HEK293 (cell line): ENCODE measurements around the gene PTPRK.

Experiments
- CTCF ChIA-PET: fragments of 350-600 bp; formaldehyde crosslinking; extraction: SDS; loops from one replicate; lab custom pipeline; 2021; ENCODE audit warnings: antibody characterized with exemption; lab: Yijun Ruan, JAX
- POLR2A ChIA-PET: fragments of 300-600 bp; formaldehyde crosslinking; extraction: SDS; loops from one replicate; lab custom pipeline; 2020; ENCODE audit warnings: antibody characterized with exemption, inconsistent platforms; lab: Yijun Ruan, JAX
- H3K27ac ChIP-seq: fragments of 200-500 bp; sonication (Bioruptor generic); 2 replicates; pipeline ENCODE4 v1.5.1; 2014; ENCODE audit warnings: low read depth, low read length, control low read depth, inconsistent platforms; ENCODE audit errors: extremely low read depth
- H3K36me3 ChIP-seq, 2 experiments: fragments of 200-500 bp in 1 of 2; sonication (Bioruptor generic) in 1 of 2; 1 replicate in 1 of 2; 2 replicates in 1 of 2; pipeline ENCODE4 v1.5.1; 2014 to 2017; ENCODE audit warnings: inconsistent platforms in 2 of 2, low read length in 2 of 2; ENCODE audit not compliant: control insufficient read depth in 2 of 2, insufficient read depth in 1 of 2
- H3K4me1 ChIP-seq: fragments of 200-500 bp; sonication (Bioruptor generic); 2 replicates; pipeline ENCODE4 v1.5.1; 2014; ENCODE audit warnings: mild to moderate bottlenecking, low read length, inconsistent platforms; ENCODE audit not compliant: control insufficient read depth, insufficient read depth
- H3K4me3 ChIP-seq: 2 replicates; pipeline ENCODE4 v1.5.1; 2011; ENCODE audit warnings: low read depth, mild to moderate bottlenecking, control low read depth, low read length, moderate library complexity
- H3K9me3 ChIP-seq: fragments of 200-500 bp; sonication (Bioruptor generic); 2 replicates; pipeline ENCODE4 v1.5.1; 2014; ENCODE audit warnings: low read depth, low read length, inconsistent platforms; ENCODE audit not compliant: control insufficient read depth, insufficient read depth
- BCL11B ChIP-seq: fragments of 450-650 bp; formaldehyde crosslinking; IDR thresholded peaks from 2 replicates; pipeline ENCODE4 v1.5.1; 2016; ENCODE audit warnings: low read depth, missing biosample characterization, missing genetic modification characterization
- PRDM1 ChIP-seq: fragments of 450-650 bp; formaldehyde crosslinking; IDR thresholded peaks from 2 replicates; pipeline ENCODE4; 2016; ENCODE audit warnings: missing biosample characterization, missing genetic modification characterization
- SP2 ChIP-seq: fragments of 450-650 bp; formaldehyde crosslinking; IDR thresholded peaks from 2 replicates; pipeline ENCODE4 v1.5.1; 2016; ENCODE audit warnings: missing biosample characterization, missing genetic modification characterization
- TSHZ1 ChIP-seq: fragments of 450-650 bp; formaldehyde crosslinking; IDR thresholded peaks from 2 replicates; pipeline ENCODE4 v1.5.1; 2016; ENCODE audit warnings: missing biosample characterization, missing genetic modification characterization, borderline replicate concordance
- ZBTB26 ChIP-seq: fragments of 450-650 bp; formaldehyde crosslinking; optimal IDR thresholded peaks from 2 replicates; pipeline ENCODE3; 2016; ENCODE audit warnings: missing biosample characterization, mild to moderate bottlenecking, missing genetic modification characterization
- ZFP41 ChIP-seq: fragments of 450-650 bp; formaldehyde crosslinking; IDR thresholded peaks from 2 replicates; pipeline ENCODE4 v1.5.1; 2016; ENCODE audit warnings: missing biosample characterization, missing genetic modification characterization, borderline replicate concordance
- ZNF24 ChIP-seq: fragments of 450-650 bp; formaldehyde crosslinking; IDR thresholded peaks from 2 replicates; pipeline ENCODE4 v1.5.1; 2016; ENCODE audit warnings: missing biosample characterization, missing genetic modification characterization
- ZNF292 ChIP-seq: fragments of 450-650 bp; formaldehyde crosslinking; IDR thresholded peaks from 2 replicates; pipeline ENCODE4 v1.5.1; 2016; ENCODE audit warnings: low read depth, missing biosample characterization, missing genetic modification characterization, borderline replicate concordance
- ZNF335 ChIP-seq: fragments of 450-650 bp; formaldehyde crosslinking; conservative IDR thresholded peaks from 2 replicates; pipeline ENCODE4 v1.5.1; 2016; ENCODE audit warnings: missing biosample characterization, missing genetic modification characterization
- ZNF692 ChIP-seq: fragments of 450-650 bp; formaldehyde crosslinking; IDR thresholded peaks from 2 replicates; pipeline ENCODE4 v1.5.1; 2016; ENCODE audit warnings: missing biosample characterization, missing genetic modification characterization
- ZNF701 ChIP-seq: fragments of 450-650 bp; formaldehyde crosslinking; IDR thresholded peaks from 2 replicates; pipeline ENCODE4 v1.5.1; 2016; ENCODE audit warnings: missing biosample characterization, missing genetic modification characterization
- ZNF768 ChIP-seq: fragments of 450-650 bp; formaldehyde crosslinking; IDR thresholded peaks from 2 replicates; pipeline ENCODE4 v1.5.1; 2018; ENCODE audit warnings: missing biosample characterization, mild to moderate bottlenecking, missing genetic modification characterization
- ZNF776 ChIP-seq: fragments of 450-650 bp; formaldehyde crosslinking; IDR thresholded peaks from 2 replicates; pipeline ENCODE4 v1.5.0; 2017; ENCODE audit warnings: missing biosample characterization, missing genetic modification characterization, borderline replicate concordance
- ZNF785 ChIP-seq: fragments of 450-650 bp; formaldehyde crosslinking; IDR thresholded peaks from 2 replicates; pipeline ENCODE4 v1.5.1; 2016; ENCODE audit warnings: missing biosample characterization, missing genetic modification characterization
- ZNF830 ChIP-seq: fragments of 450-650 bp; IDR thresholded peaks from 2 replicates; pipeline ENCODE4 v1.5.0; 2018; ENCODE audit warnings: missing biosample characterization, missing genetic modification characterization, low read depth, mild to moderate bottlenecking, moderate library complexity

The PTPRK gene

GRCh38 chr6:128174724-128175123 is 345.7 kb downstream of the PTPRK start:
- Histone ChIP-seq H3K4me1 (no peaks in the 10 kb centered on the region), H3K27ac (no peak overlapping the region), H3K9me3 (no peaks in the 10 kb centered on the region), H3K4me3 (no peak overlapping the region), H3K36me3 (no peaks in the 10 kb centered on the region; a peak in 1 of 3 replicates)
- CTCF ChIA-PET = interaction anchor here (0.5 to 0.8 kb wide), 2 partner anchors 211 to 342 kb away, joined by 3 to 4 read pairs; no protein-coding TSS in a partner anchor
- TF ChIP-seq SP2 (tag by site-specific recombination) (no peak), ZNF692 (tag by site-specific recombination) (no peak), TSHZ1 (tag by site-specific recombination) (no peak), ZNF830 (tag by site-specific recombination) (no peak)
- TF ChIP-seq, all 188 proteins: peak for 0
- POLR2A ChIA-PET = no interaction called here

GRCh38 chr6:128172752-128173682 is 347.4 kb downstream of the PTPRK start:
- Histone ChIP-seq H3K27ac (no peak overlapping the region), H3K4me1 (no peaks in the 10 kb centered on the region), H3K36me3 (no peaks in the 10 kb centered on the region), H3K9me3 (no peaks in the 10 kb centered on the region), H3K4me3 (no peak overlapping the region)
- POLR2A ChIA-PET = no interaction called here
- CTCF ChIA-PET = no interaction called here
- no peak for TF ChIP-seq PRDM1 (tag by site-specific recombination)
- TF ChIP-seq ZBTB26 (tag by site-specific recombination) = no peak
- no peak for TF ChIP-seq ZFP41 (tag by site-specific recombination)
- no peak for TF ChIP-seq ZNF701 (tag by site-specific recombination)
- no peak for TF ChIP-seq ZNF768
- no peak for TF ChIP-seq ZNF335 (tag by site-specific recombination)
- no peak for TF ChIP-seq ZNF785
- TF ChIP-seq ZNF24 (tag by site-specific recombination) = no peak
- TF ChIP-seq BCL11B (tag by site-specific recombination) = no peak
- TF ChIP-seq ZNF292 (tag by site-specific recombination) = no peak
- no peak for TF ChIP-seq ZNF776 (tag by site-specific recombination)
